Central memory CD8-positive, alpha-beta T cell (primary cell): Measurements from ENCODE around the gene ARHGAP26.
A peak's percentile ranks its signal among the peaks of the same experiment; 100 is the strongest.

Source experiments
- ATAC-seq: fragments of 150-1000 bp; cut with Tn5 transposase; replicated peaks from 2 replicates; pipeline ENCODE4 v1.10.0; 2022; ENCODE audit warnings: mild to moderate bottlenecking, moderate FRiP score, moderate number of reproducible peaks; ENCODE audit not compliant: poor library complexity, severe bottlenecking; ENCODE audit errors: extremely low read depth
- DNase-seq, 2 donors: peaks; one replicate each; pipeline ENCODE4 v3.0.0; 2021; ENCODE audit warnings: low spot score in 2 of 2
- H3K27ac Mint-ChIP-seq: one replicate; pipeline ENCODE4 v1.8.0; 2022; ENCODE audit warnings: low read depth, mild to moderate bottlenecking, moderate library complexity, mixed read lengths
- H3K27me3 Mint-ChIP-seq: one replicate; pipeline ENCODE4 v1.8.0; 2022; ENCODE audit warnings: mixed read lengths
- H3K36me3 Mint-ChIP-seq: one replicate; pipeline ENCODE4 v1.8.0; 2022; ENCODE audit warnings: mild to moderate bottlenecking, moderate library complexity, mixed read lengths; ENCODE audit not compliant: insufficient read depth
- H3K4me1 Mint-ChIP-seq: one replicate; pipeline ENCODE4 v1.8.0; 2022; ENCODE audit warnings: mixed read lengths
- H3K4me3 Mint-ChIP-seq: one replicate; pipeline ENCODE4 v1.8.0; 2022; ENCODE audit warnings: mild to moderate bottlenecking, moderate library complexity, mixed read lengths
- H3K9me3 Mint-ChIP-seq: one replicate; pipeline ENCODE4 v1.8.0; 2022; ENCODE audit warnings: mixed read lengths

The ARHGAP26 gene

GRCh38 chr5:143154510-143155370 lies 384.6 kb downstream of the ARHGAP26 start:
- Mint-ChIP-seq H3K4me3 (no peak overlapping the region), H3K27ac (peak overlapping the region; percentile 24), H3K27me3 (no peaks in the 10 kb centered on the region), H3K9me3 (no peaks in the 10 kb centered on the region), H3K36me3 (peaks cover 16% of the 10 kb centered on the region), H3K4me1 (peaks cover 14% of the 10 kb centered on the region)
- DNase-seq: no peak
- no peak for ATAC-seq

- DNase-seq: no peak
- peaks cover 15% of the 10 kb centered on the region for H3K4me1 Mint-ChIP-seq
- ATAC-seq: no peak
- no peaks in the 10 kb centered on the region for H3K9me3 Mint-ChIP-seq
- H3K4me3 Mint-ChIP-seq: no peak overlapping the region
- H3K27me3 Mint-ChIP-seq: no peaks in the 10 kb centered on the region
- peaks cover 12% of the 10 kb centered on the region for H3K36me3 Mint-ChIP-seq
- H3K27ac Mint-ChIP-seq: peak overlapping the region; percentile 24
Measured at GRCh38 chr5:143155455-143155854, 385.3 kb downstream of the ARHGAP26 start.

GRCh38 chr5:143156086-143156485 lies 385.9 kb downstream of the ARHGAP26 start:
- DNase-seq (no peak), ATAC-seq (no peak)
- Mint-ChIP-seq H3K4me1 (peaks cover 15% of the 10 kb centered on the region), H3K27me3 (no peaks in the 10 kb centered on the region), H3K27ac (no peak overlapping the region), H3K36me3 (peaks cover 10% of the 10 kb centered on the region), H3K4me3 (no peak overlapping the region), H3K9me3 (no peaks in the 10 kb centered on the region)

- H3K4me1 Mint-ChIP-seq: peaks cover 15% of the 10 kb centered on the region
- H3K27me3 Mint-ChIP-seq: no peaks in the 10 kb centered on the region
- H3K27ac Mint-ChIP-seq: no peak overlapping the region
- no peak for DNase-seq
- H3K9me3 Mint-ChIP-seq: no peaks in the 10 kb centered on the region
- no peak for ATAC-seq
- H3K36me3 Mint-ChIP-seq: peaks cover 8% of the 10 kb centered on the region
- no peak overlapping the region for H3K4me3 Mint-ChIP-seq
Measured at GRCh38 chr5:143156572-143156971, 386.4 kb downstream of the ARHGAP26 start.

GRCh38 chr5:143159031-143159430 lies 388.9 kb downstream of the ARHGAP26 start:
- H3K4me1 Mint-ChIP-seq: peaks cover 28% of the 10 kb centered on the region
- no peaks in the 10 kb centered on the region for H3K9me3 Mint-ChIP-seq
- no peak overlapping the region for H3K4me3 Mint-ChIP-seq
- ATAC-seq (no peak), DNase-seq (no peak)
- no peaks in the 10 kb centered on the region for H3K27me3 Mint-ChIP-seq
- H3K27ac Mint-ChIP-seq: no peak overlapping the region
- peaks cover 13% of the 10 kb centered on the region for H3K36me3 Mint-ChIP-seq

- peaks cover 35% of the 10 kb centered on the region for H3K4me1 Mint-ChIP-seq
- ATAC-seq: no peak
- no peak overlapping the region for H3K4me3 Mint-ChIP-seq
- no peaks in the 10 kb centered on the region for H3K27me3 Mint-ChIP-seq
- H3K36me3 Mint-ChIP-seq: peaks cover 10% of the 10 kb centered on the region
- no peaks in the 10 kb centered on the region for H3K9me3 Mint-ChIP-seq
- no peak for DNase-seq
- no peak overlapping the region for H3K27ac Mint-ChIP-seq
Measured at GRCh38 chr5:143161885-143162540, 391.8 kb downstream of the ARHGAP26 start.

GRCh38 chr5:143162810-143163209 lies 392.6 kb downstream of the ARHGAP26 start:
- H3K36me3 Mint-ChIP-seq: peaks cover 10% of the 10 kb centered on the region
- DNase-seq (no peak), ATAC-seq (no peak)
- no peaks in the 10 kb centered on the region for H3K27me3 Mint-ChIP-seq
- H3K4me1 Mint-ChIP-seq: peaks cover 33% of the 10 kb centered on the region
- no peak overlapping the region for H3K4me3 Mint-ChIP-seq
- H3K27ac Mint-ChIP-seq: no peak overlapping the region
- H3K9me3 Mint-ChIP-seq: no peaks in the 10 kb centered on the region

GRCh38 chr5:143164557-143164956 lies 394.4 kb downstream of the ARHGAP26 start:
- H3K27ac Mint-ChIP-seq: no peak overlapping the region
- no peaks in the 10 kb centered on the region for H3K9me3 Mint-ChIP-seq
- peaks cover 12% of the 10 kb centered on the region for H3K36me3 Mint-ChIP-seq
- no peaks in the 10 kb centered on the region for H3K27me3 Mint-ChIP-seq
- DNase-seq (no peak), ATAC-seq (no peak)
- no peak overlapping the region for H3K4me3 Mint-ChIP-seq
- peaks cover 27% of the 10 kb centered on the region for H3K4me1 Mint-ChIP-seq

- Mint-ChIP-seq H3K36me3 (peaks cover 12% of the 10 kb centered on the region), H3K27ac (no peak overlapping the region), H3K4me1 (peaks cover 24% of the 10 kb centered on the region), H3K27me3 (no peaks in the 10 kb centered on the region), H3K9me3 (no peaks in the 10 kb centered on the region), H3K4me3 (no peak overlapping the region)
- DNase-seq (no peak), ATAC-seq (no peak)
Measured at GRCh38 chr5:143165049-143165880, 395.1 kb downstream of the ARHGAP26 start.

- no peak for DNase-seq
- peaks cover 12% of the 10 kb centered on the region for H3K36me3 Mint-ChIP-seq
- no peaks in the 10 kb centered on the region for H3K9me3 Mint-ChIP-seq
- H3K27me3 Mint-ChIP-seq: no peaks in the 10 kb centered on the region
- H3K4me1 Mint-ChIP-seq: peaks cover 31% of the 10 kb centered on the region
- no peak overlapping the region for H3K4me3 Mint-ChIP-seq
- ATAC-seq: no peak
- no peak overlapping the region for H3K27ac Mint-ChIP-seq
Measured at GRCh38 chr5:143166090-143166489, 395.9 kb downstream of the ARHGAP26 start.

GRCh38 chr5:143166661-143167420 lies 396.7 kb downstream of the ARHGAP26 start:
- peaks cover 12% of the 10 kb centered on the region for H3K36me3 Mint-ChIP-seq
- no peak for DNase-seq
- no peak overlapping the region for H3K27ac Mint-ChIP-seq
- ATAC-seq: no peak
- H3K4me3 Mint-ChIP-seq: no peak overlapping the region
- peaks cover 31% of the 10 kb centered on the region for H3K4me1 Mint-ChIP-seq
- H3K9me3 Mint-ChIP-seq: no peaks in the 10 kb centered on the region
- no peaks in the 10 kb centered on the region for H3K27me3 Mint-ChIP-seq

GRCh38 chr5:143168171-143168741 lies 398.1 kb downstream of the ARHGAP26 start:
- Mint-ChIP-seq H3K27me3 (no peaks in the 10 kb centered on the region), H3K9me3 (no peaks in the 10 kb centered on the region), H3K36me3 (peaks cover 7% of the 10 kb centered on the region), H3K27ac (no peak overlapping the region), H3K4me3 (no peak overlapping the region), H3K4me1 (peaks cover 24% of the 10 kb centered on the region)
- DNase-seq (no peak), ATAC-seq (no peak)
